Vein endothelial cell (primary cell): ENCODE results near the gene KCTD19. TPM values are rescaled to one million over a fixed set of nuclear protein-coding genes. Genes with fewer than 3 reads are reported as not detected.

Source experiments
- total RNA-seq: library from RNA; depleted of rRNA; stranded (reverse); fragments of >200 nt; gene quantifications from 2 replicates; pipeline ENCODE4 v1.2.3, GENCODE V29; 2012

Gene KCTD19
- under 0.01 and 0.33 TPM in 2 replicates for total RNA-seq

GRCh38 chr16:67326472-67327309 is at the start of gene KCTD19, which contains the start of gene LRRC36:
Gene KCTD19, minus strand, starts transcription at chr16:67326741. Its CDS starts 34 bp downstream, at chr16:67326707.
Gene LRRC36, plus strand, starts transcription at chr16:67326815. Its CDS starts 48 bp downstream, at chr16:67326863.

GRCh38 chr16:67279296-67280089 is 47.0 kb downstream of the KCTD19 start, which contains the start of gene PLEKHG4:
Gene PLEKHG4, plus strand, starts transcription at chr16:67279532. Its CDS starts 513 bp downstream, at chr16:67280045.

GRCh38 chr16:67248401-67249177 is 78.0 kb downstream of the KCTD19 start, which contains the start of gene SLC9A5:
Gene SLC9A5, plus strand, starts transcription at chr16:67248979. Its CDS starts 36 bp downstream, at chr16:67249015.

GRCh38 chr16:67247192-67248072 is 79.1 kb downstream of the KCTD19 start, which contains the start of gene FHOD1:
Gene FHOD1, minus strand, starts transcription at chr16:67247481. Its CDS starts 71 bp downstream, at chr16:67247410.

Other genes starting within 250 kb of the KCTD19 start
- gene PHAF1, start 216.8 kb downstream of the KCTD19 start, total RNA-seq: 14.7 and 15.3 TPM in 2 replicates
- 2.3 and 2.4 TPM in 2 replicates for gene B3GNT9, start 175.7 kb downstream of the KCTD19 start, total RNA-seq
- gene TRADD, start 166.8 kb downstream of the KCTD19 start, total RNA-seq: 11.9 and 16.0 TPM in 2 replicates
- 7.1 and 9.5 TPM in 2 replicates for gene FBXL8, start 166.8 kb downstream of the KCTD19 start, total RNA-seq
- 1.3 and 1.6 TPM in 2 replicates for gene HSF4, start 162.0 kb downstream of the KCTD19 start, total RNA-seq
- 7.0 and 8.8 TPM in 2 replicates for gene NOL3, start 156.2 kb downstream of the KCTD19 start, total RNA-seq
- 14.1 and 18.3 TPM in 2 replicates for gene MATCAP1, start 142.8 kb downstream of the KCTD19 start, total RNA-seq
- gene EXOC3L1, start 136.6 kb downstream of the KCTD19 start, total RNA-seq: 4.2 and 4.9 TPM in 2 replicates
- gene E2F4, start 134.6 kb downstream of the KCTD19 start, total RNA-seq: 115 and 125 TPM in 2 replicates
- gene ELMO3, start 127.6 kb downstream of the KCTD19 start, total RNA-seq: 0.76 and 1.3 TPM in 2 replicates
- 16.0 and 24.3 TPM in 2 replicates for gene TMEM208, start 99.6 kb downstream of the KCTD19 start, total RNA-seq
- 30.7 and 41.8 TPM in 2 replicates for gene FHOD1, start 79.3 kb downstream of the KCTD19 start, total RNA-seq
- gene SLC9A5, start 77.8 kb downstream of the KCTD19 start, total RNA-seq: 0.86 and 1.6 TPM in 2 replicates
- 16.5 and 23.8 TPM in 2 replicates for gene PLEKHG4, start 47.2 kb downstream of the KCTD19 start, total RNA-seq
- gene LRRC36, start 74 bp upstream of the KCTD19 start, total RNA-seq: 0.29 TPM in 1 of 2 replicates, not detected in the other
- gene TPPP3, start 66.8 kb upstream of the KCTD19 start, total RNA-seq: not detected in 2 replicates
- gene ZDHHC1, start 89.7 kb upstream of the KCTD19 start, total RNA-seq: 8.5 and 13.1 TPM in 2 replicates
- 0.10 and 0.65 TPM in 2 replicates for gene HSD11B2, start 104.4 kb upstream of the KCTD19 start, total RNA-seq
- 114 and 123 TPM in 2 replicates for gene ATP6V0D1, start 154.4 kb upstream of the KCTD19 start, total RNA-seq
- gene AGRP, start 156.8 kb upstream of the KCTD19 start, total RNA-seq: not detected in 2 replicates
- 57.8 and 62.6 TPM in 2 replicates for gene RIPOR1, start 202.1 kb upstream of the KCTD19 start, total RNA-seq
- 32.7 and 34.2 TPM in 2 replicates for gene CTCF, start 235.8 kb upstream of the KCTD19 start, total RNA-seq